ENCODE data around the gene CACNB2. TPM values are rescaled to one million over a fixed set of nuclear protein-coding genes. Genes with fewer than 3 reads are reported as not detected.

The CACNB2 gene
- total RNA-seq, 4 donors from 2014 or later: 11.6 to 13.8 (median 12.1) TPM

GRCh38 chr10:18278181-18278580 is 138.0 kb downstream of the CACNB2 start:
- WGBS: 97% methylated on average over 3 of the region's 3 CpGs

GRCh38 chr10:18279173-18279572 is 138.9 kb downstream of the CACNB2 start:
- TF ChIP-seq CTCF (IDR thresholded peaks at IDR 0.05): no peak
- no peak for TF ChIP-seq POLR2AphosphoS5 (IDR thresholded peaks at IDR 0.05)
- TF ChIP-seq EP300 (IDR thresholded peaks at IDR 0.05): no peak
- TF ChIP-seq POLR2A (IDR thresholded peaks at IDR 0.05): no peak
- no peak for DNase-seq (ENCODE audit: low spot score in 2 of 2)
- Histone ChIP-seq H3K4me3 (no peak overlapping the region), H3K27me3 (no peaks in the 10 kb centered on the region), H3K9me3 (no peaks in the 10 kb centered on the region), H3K36me3 (no peaks in the 10 kb centered on the region), H3K4me1 (no peaks in the 10 kb centered on the region), H3K27ac (no peak overlapping the region)
- WGBS: 54% methylated on average over 4 of the region's 4 CpGs

More at GRCh38 chr10:18278181-18278580, 138.0 kb downstream of the CACNB2 start:
- no peak overlapping the region for H3K4me3 ChIP-seq
- no peak for DNase-seq (ENCODE audit: low spot score in 2 of 2)
- no peaks in the 10 kb centered on the region for H3K36me3 ChIP-seq
- H3K9me3 ChIP-seq: no peaks in the 10 kb centered on the region
- no peaks in the 10 kb centered on the region for H3K4me1 ChIP-seq
- H3K27ac ChIP-seq: no peak overlapping the region
- no peaks in the 10 kb centered on the region for H3K27me3 ChIP-seq
- TF ChIP-seq POLR2A (IDR thresholded peaks at IDR 0.05): no peak
- TF ChIP-seq POLR2AphosphoS5 (IDR thresholded peaks at IDR 0.05): no peak
- no peak for TF ChIP-seq EP300 (IDR thresholded peaks at IDR 0.05)
- TF ChIP-seq CTCF (IDR thresholded peaks at IDR 0.05): no peak

- no peaks in the 10 kb centered on the region for H3K27me3 ChIP-seq
- H3K9me3 ChIP-seq: no peaks in the 10 kb centered on the region
- H3K4me1 ChIP-seq: no peaks in the 10 kb centered on the region
- no peak for DNase-seq (ENCODE audit: low spot score in 2 of 2)
- TF ChIP-seq POLR2AphosphoS5 (IDR thresholded peaks at IDR 0.05) (no peak), CTCF (IDR thresholded peaks at IDR 0.05) (no peak), POLR2A (IDR thresholded peaks at IDR 0.05) (no peak), EP300 (IDR thresholded peaks at IDR 0.05) (no peak)
- H3K4me3 ChIP-seq: no peak overlapping the region
- no peak overlapping the region for H3K27ac ChIP-seq
- WGBS: 53% methylated on average over 2 of the region's 2 CpGs
- no peaks in the 10 kb centered on the region for H3K36me3 ChIP-seq
Measured at GRCh38 chr10:18282094-18282493, 141.9 kb downstream of the CACNB2 start.

- no peaks in the 10 kb centered on the region for H3K27me3 ChIP-seq
Measured at GRCh38 chr10:18290651-18291313, 150.6 kb downstream of the CACNB2 start.

More at GRCh38 chr10:18290651-18291313, 150.6 kb downstream of the CACNB2 start:
- 88% methylated on average over 16 of the region's 16 CpGs for WGBS
- Histone ChIP-seq H3K4me3 (no peak overlapping the region), H3K4me1 (no peaks in the 10 kb centered on the region), H3K36me3 (no peaks in the 10 kb centered on the region), H3K27ac (no peak overlapping the region), H3K9me3 (no peaks in the 10 kb centered on the region)
- TF ChIP-seq POLR2A (IDR thresholded peaks at IDR 0.05) (no peak), CTCF (IDR thresholded peaks at IDR 0.05) (no peak), EP300 (IDR thresholded peaks at IDR 0.05) (no peak), POLR2AphosphoS5 (IDR thresholded peaks at IDR 0.05) (no peak)
- DNase-seq (ENCODE audit: low spot score in 2 of 2): no peak
